ENCODE results near the gene PPP1R12C. TPM values are rescaled to one million over a fixed set of nuclear protein-coding genes. Genes with fewer than 3 reads are reported as not detected.

The PPP1R12C gene
- total and polyA plus RNA-seq, 9 donors = 21.4 to 152 (median 110) TPM

GRCh38 chr19:55042344-55042678 lies 75.1 kb downstream of the PPP1R12C start:
- Histone ChIP-seq H3K9me3 (no peaks in the 10 kb centered on the region), H3K36me3 (no peaks in the 10 kb centered on the region), H3K27me3 (no peaks in the 10 kb centered on the region), H3K4me1 (ENCODE audit: insufficient read depth) (no peaks in the 10 kb centered on the region), H3K4me3 (no peak overlapping the region), H3K27ac (no peak overlapping the region)
- TF ChIP-seq POLR2A (IDR thresholded peaks at IDR 0.05) (no peak), CTCF (IDR thresholded peaks at IDR 0.05) (no peak), EP300 (IDR thresholded peaks at IDR 0.05) (no peak)
- intact Hi-C loops (cut with DNase I) = no loop called here
- no peak for DNase-seq
- WGBS, 3 donors = 89 to 92% (median 91%) methylated on average over 9 of the region's 9 CpGs

GRCh38 chr19:55041627-55042343 lies 75.7 kb downstream of the PPP1R12C start:
- Histone ChIP-seq H3K27me3 (no peaks in the 10 kb centered on the region), H3K27ac (no peak overlapping the region), H3K9me3 (no peaks in the 10 kb centered on the region), H3K4me3 (no peak overlapping the region), H3K4me1 (ENCODE audit: insufficient read depth) (no peaks in the 10 kb centered on the region), H3K36me3 (no peaks in the 10 kb centered on the region)
- 81 to 83% (median 83%) methylated on average over 30 of the region's 30 CpGs for WGBS, 3 donors
- intact Hi-C loops (cut with DNase I) = no loop called here
- DNase-seq = no peak
- TF ChIP-seq EP300 (IDR thresholded peaks at IDR 0.05) = no peak
- TF ChIP-seq CTCF (IDR thresholded peaks at IDR 0.05) = no peak
- TF ChIP-seq POLR2A (IDR thresholded peaks at IDR 0.05) = no peak

GRCh38 chr19:55041244-55041626 lies 76.2 kb downstream of the PPP1R12C start:
- no peaks in the 10 kb centered on the region for H3K9me3 ChIP-seq
- H3K36me3 ChIP-seq = no peaks in the 10 kb centered on the region
- H3K27ac ChIP-seq = no peak overlapping the region
- DNase-seq = no peak
- WGBS, 3 donors = 89 to 91% (median 91%) methylated on average over 10 of the region's 10 CpGs
- H3K4me3 ChIP-seq = no peak overlapping the region
- intact Hi-C loops (cut with DNase I) = no loop called here
- H3K27me3 ChIP-seq = no peaks in the 10 kb centered on the region
- no peak for TF ChIP-seq CTCF (IDR thresholded peaks at IDR 0.05)
- no peak for TF ChIP-seq POLR2A (IDR thresholded peaks at IDR 0.05)
- TF ChIP-seq EP300 (IDR thresholded peaks at IDR 0.05) = no peak
- H3K4me1 ChIP-seq (ENCODE audit: insufficient read depth) = no peaks in the 10 kb centered on the region

Small RNAs within 50 kb of the gene (microRNA-seq; reads per million reads assigned to microRNA genes)
- gene MIR7975 = 0 reads per million in 3 donors

Small RNAs within 50 kb of the gene (small RNA-seq; reads per million reads assigned to genes)
- gene MIR7975 (not detected), gene RF01210 (not detected)

Other genes with a start within 250 kb of the PPP1R12C start
- gene FCAR, start 243.4 kb downstream of the PPP1R12C start, total RNA-seq = 1 to 10 TPM in 3 of 7 donors, under 1 TPM in 1, not detected in 3; 0.15 to 2.8 (median 1.7) TPM
- gene FCAR, start 243.4 kb downstream of the PPP1R12C start, polyA plus RNA-seq = under 1 TPM in 1 of 2 donors, not detected in 1; 0.13 TPM
- gene NCR1, start 211.5 kb downstream of the PPP1R12C start, total RNA-seq = under 1 TPM in 1 of 7 donors, not detected in 6; 0.66 TPM
- gene NCR1, start 211.5 kb downstream of the PPP1R12C start, polyA plus RNA-seq = under 1 TPM in 1 of 2 donors, not detected in 1; 0.33 TPM
- not detected for gene NLRP7, start 170.1 kb downstream of the PPP1R12C start, total RNA-seq
- under 1 TPM; 0.10 to 0.64 TPM for gene NLRP7, start 170.1 kb downstream of the PPP1R12C start, polyA plus RNA-seq
- gene NLRP2, start 151.3 kb downstream of the PPP1R12C start, total RNA-seq = 1 to 10 TPM in 3 of 7 donors, under 1 TPM in 3, not detected in 1; 0.15 to 3.8 (median 1.5) TPM
- 1 to 10 TPM; 1.6 to 4.2 TPM for gene NLRP2, start 151.3 kb downstream of the PPP1R12C start, polyA plus RNA-seq
- 1 to 10 TPM in 1 of 7 donors, under 1 TPM in 5, not detected in 1; 0.35 to 1.6 (median 0.57) TPM for gene GP6, start 79.4 kb downstream of the PPP1R12C start, total RNA-seq
- gene GP6, start 79.4 kb downstream of the PPP1R12C start, polyA plus RNA-seq = under 1 TPM; 0.16 to 0.20 TPM
- 10 to 100 TPM in 6 of 7 donors, 1 to 10 TPM in 1; 7.8 to 17.3 (median 12.0) TPM for gene RDH13, start 54.5 kb downstream of the PPP1R12C start, total RNA-seq
- gene RDH13, start 54.5 kb downstream of the PPP1R12C start, polyA plus RNA-seq = 10 to 100 TPM in 1 of 2 donors, 1 to 10 TPM in 1; 8.3 to 10.1 TPM
- gene EPS8L1, start 41.8 kb downstream of the PPP1R12C start, total RNA-seq = 100 to 1,000 TPM in 1 of 7 donors, 10 to 100 TPM in 2, 1 to 10 TPM in 3, under 1 TPM in 1; 0.88 to 142 (median 9.5) TPM
- 1 to 10 TPM in 1 of 2 donors, under 1 TPM in 1; 0.87 to 2.8 TPM for gene EPS8L1, start 41.8 kb downstream of the PPP1R12C start, polyA plus RNA-seq
- gene TNNT1, start 31.6 kb upstream of the PPP1R12C start, total RNA-seq = 1 to 10 TPM in 4 of 7 donors, not detected in 3; 2.0 to 3.6 (median 2.8) TPM
- 1 to 10 TPM in 1 of 2 donors, not detected in 1; 1.3 TPM for gene TNNT1, start 31.6 kb upstream of the PPP1R12C start, polyA plus RNA-seq
- 10 to 100 TPM in 1 of 7 donors, 1 to 10 TPM in 1, under 1 TPM in 3, not detected in 2; 0.62 to 10.2 (median 0.87) TPM for gene TNNI3, start 40.1 kb upstream of the PPP1R12C start, total RNA-seq
- gene TNNI3, start 40.1 kb upstream of the PPP1R12C start, polyA plus RNA-seq = 10 to 100 TPM in 1 of 2 donors, 1 to 10 TPM in 1; 2.4 to 14.4 TPM
- 10 to 100 TPM in 1 of 7 donors, 1 to 10 TPM in 3, under 1 TPM in 1, not detected in 2; 0.48 to 34.8 (median 2.7) TPM for gene DNAAF3, start 49.0 kb upstream of the PPP1R12C start, total RNA-seq
- under 1 TPM; 0.16 to 0.72 TPM for gene DNAAF3, start 49.0 kb upstream of the PPP1R12C start, polyA plus RNA-seq
- gene SYT5, start 62.7 kb upstream of the PPP1R12C start, total RNA-seq = 1 to 10 TPM in 1 of 7 donors, under 1 TPM in 3, not detected in 3; 0.08 to 2.3 (median 0.46) TPM
- gene SYT5, start 62.7 kb upstream of the PPP1R12C start, polyA plus RNA-seq = not detected
- gene PTPRH, start 91.9 kb upstream of the PPP1R12C start, total RNA-seq = 1 to 10 TPM in 5 of 7 donors, under 1 TPM in 2; 0.23 to 4.1 (median 1.2) TPM
- 1 to 10 TPM in 1 of 2 donors, under 1 TPM in 1; 0.45 to 4.6 TPM for gene PTPRH, start 91.9 kb upstream of the PPP1R12C start, polyA plus RNA-seq
- 1 to 10 TPM; 2.6 to 4.9 (median 3.5) TPM for gene TMEM86B, start 111.1 kb upstream of the PPP1R12C start, total RNA-seq
- 1 to 10 TPM in 1 of 2 donors, not detected in 1; 3.0 TPM for gene TMEM86B, start 111.1 kb upstream of the PPP1R12C start, polyA plus RNA-seq
- gene PPP6R1, start 141.4 kb upstream of the PPP1R12C start, total RNA-seq = 10 to 100 TPM; 14.1 to 52.2 (median 46.3) TPM
- 10 to 100 TPM; 21.3 to 26.9 TPM for gene PPP6R1, start 141.4 kb upstream of the PPP1R12C start, polyA plus RNA-seq
- 10 to 100 TPM; 20.5 to 40.7 (median 31.8) TPM for gene HSPBP1, start 162.5 kb upstream of the PPP1R12C start, total RNA-seq
- gene HSPBP1, start 162.5 kb upstream of the PPP1R12C start, polyA plus RNA-seq = 10 to 100 TPM in 1 of 2 donors, 1 to 10 TPM in 1; 3.6 to 36.5 TPM
- 10 to 100 TPM in 1 of 7 donors, 1 to 10 TPM in 6; 1.9 to 11.3 (median 4.8) TPM for gene BRSK1, start 166.4 kb upstream of the PPP1R12C start, total RNA-seq
- gene BRSK1, start 166.4 kb upstream of the PPP1R12C start, polyA plus RNA-seq = 1 to 10 TPM; 2.3 to 5.0 TPM
- 1 to 10 TPM in 3 of 7 donors, under 1 TPM in 4; 0.36 to 3.9 (median 0.79) TPM for gene TMEM150B, start 207.7 kb upstream of the PPP1R12C start, total RNA-seq
- gene TMEM150B, start 207.7 kb upstream of the PPP1R12C start, polyA plus RNA-seq = under 1 TPM; 0.55 to 0.73 TPM
- 10 to 100 TPM in 6 of 7 donors, 1 to 10 TPM in 1; 8.1 to 26.2 (median 12.6) TPM for gene KMT5C, start 222.2 kb upstream of the PPP1R12C start, total RNA-seq
- 10 to 100 TPM in 1 of 2 donors, under 1 TPM in 1; 0.37 to 11.9 TPM for gene KMT5C, start 222.2 kb upstream of the PPP1R12C start, polyA plus RNA-seq
- 1 to 10 TPM in 1 of 7 donors, under 1 TPM in 5, not detected in 1; 0.20 to 1.5 (median 0.46) TPM for gene COX6B2, start 237.1 kb upstream of the PPP1R12C start, total RNA-seq
- gene COX6B2, start 237.1 kb upstream of the PPP1R12C start, polyA plus RNA-seq = under 1 TPM in 1 of 2 donors, not detected in 1; 0.10 TPM
- not detected for gene GARIN5B, start 245.6 kb upstream of the PPP1R12C start, total RNA-seq
- not detected for gene GARIN5B, start 245.6 kb upstream of the PPP1R12C start, polyA plus RNA-seq